NCI-H2081 treated with DMSO at 0.1 percent for 48 hours (cell line): ENCODE measurements around the gene ATF7IP2.

Experiments
- DNase-seq: peaks from one replicate; lab custom pipeline; 2025; lab: John Stamatoyannopoulos, UW

ATF7IP2 gene

DNA sequence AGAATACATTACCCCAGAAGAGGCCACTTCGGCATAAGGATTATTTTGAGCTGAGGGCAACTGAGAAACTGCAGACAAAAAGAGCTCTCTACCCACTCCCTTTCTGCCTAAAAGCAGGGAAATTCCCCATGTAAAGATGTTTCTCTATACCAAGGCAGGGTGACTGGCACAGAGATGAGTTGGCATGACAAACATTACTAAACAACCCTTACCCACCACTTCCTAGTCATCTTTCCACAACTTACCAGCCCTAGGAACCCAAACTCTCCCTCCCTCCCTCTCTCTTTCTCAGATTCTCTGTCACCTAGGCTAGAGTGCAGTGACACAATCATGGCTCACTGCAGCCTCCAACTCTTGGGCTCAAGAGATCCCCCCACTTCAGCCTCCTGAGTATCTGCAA, 126.0 kb downstream of the ATF7IP2 start:
- DNase-seq, result no peak

DNA sequence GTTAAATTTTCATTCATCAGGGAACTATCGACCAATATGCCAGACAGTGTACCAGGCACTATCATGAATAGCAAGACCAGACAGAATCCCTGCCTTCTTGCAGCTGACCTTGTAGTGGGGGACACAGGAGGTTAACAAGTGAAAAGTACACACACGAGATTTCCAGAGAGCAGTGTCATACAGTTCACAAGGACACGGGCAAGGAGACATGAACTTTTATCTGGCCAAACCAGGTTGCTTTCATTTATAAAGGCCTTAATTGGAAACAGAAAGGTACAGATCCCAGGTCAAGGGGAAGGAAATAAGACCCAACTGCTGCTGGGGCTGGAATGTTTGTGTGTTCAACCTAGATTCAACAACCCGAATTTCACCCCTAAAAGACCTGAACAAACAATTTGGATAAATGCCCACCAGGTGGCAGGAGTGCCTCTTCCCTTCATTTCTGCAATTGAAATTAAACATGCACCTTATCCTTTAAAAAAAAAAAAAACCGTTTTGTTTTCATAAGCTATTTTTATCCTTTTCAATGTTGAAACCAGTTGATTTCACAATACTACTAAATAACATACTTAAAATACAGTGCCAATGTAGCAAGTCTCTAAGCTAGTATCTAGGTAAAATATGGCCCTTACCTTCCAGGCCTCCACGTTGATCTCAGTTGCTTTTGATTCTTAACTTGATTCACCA, 128.7 kb downstream of the ATF7IP2 start:
- no peak for DNase-seq

- DNase-seq, result no peak
These were observed 132.0 kb downstream of the ATF7IP2 start for GRCh38 chr16:10517868-10518267.

- no peak for DNase-seq
These were observed 132.7 kb downstream of the ATF7IP2 start for GRCh38 chr16:10518479-10519041.

- no peak for DNase-seq
These were observed 133.4 kb downstream of the ATF7IP2 start for GRCh38 chr16:10519297-10519696.

- DNase-seq, result no peak
These were observed 134.3 kb downstream of the ATF7IP2 start for GRCh38 chr16:10519929-10520868.

- DNase-seq, result no peak
These were observed 135.2 kb downstream of the ATF7IP2 start for GRCh38 chr16:10520869-10521578.

DNA sequence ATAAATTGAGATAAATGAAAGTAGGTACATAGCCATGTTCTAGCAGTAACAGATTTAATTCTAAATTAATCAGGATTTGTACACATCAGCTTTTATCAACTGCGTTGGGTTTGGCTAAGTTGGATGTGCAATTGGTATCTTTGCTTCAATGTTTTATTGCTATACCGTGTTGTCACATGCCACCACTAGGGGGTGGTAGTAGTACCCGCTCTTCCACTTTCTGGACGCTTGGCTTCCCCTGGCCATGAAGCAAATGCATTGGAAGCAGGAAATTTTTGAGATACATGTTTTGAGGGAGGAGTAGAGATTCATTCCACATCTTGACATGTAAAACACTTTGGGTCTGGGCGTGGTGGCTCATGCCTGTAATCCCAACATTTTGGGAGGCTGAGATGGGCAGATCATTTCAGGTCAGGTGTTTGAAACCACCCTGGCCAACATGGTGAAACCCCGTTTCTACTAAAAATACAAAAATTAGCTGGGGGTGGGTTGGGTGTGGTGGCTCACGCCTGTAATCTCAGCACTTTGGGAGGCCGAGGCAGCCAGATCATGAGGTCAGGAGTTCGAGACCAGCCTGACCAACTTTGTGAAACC, 135.9 kb downstream of the ATF7IP2 start:
- DNase-seq, result no peak

DNA sequence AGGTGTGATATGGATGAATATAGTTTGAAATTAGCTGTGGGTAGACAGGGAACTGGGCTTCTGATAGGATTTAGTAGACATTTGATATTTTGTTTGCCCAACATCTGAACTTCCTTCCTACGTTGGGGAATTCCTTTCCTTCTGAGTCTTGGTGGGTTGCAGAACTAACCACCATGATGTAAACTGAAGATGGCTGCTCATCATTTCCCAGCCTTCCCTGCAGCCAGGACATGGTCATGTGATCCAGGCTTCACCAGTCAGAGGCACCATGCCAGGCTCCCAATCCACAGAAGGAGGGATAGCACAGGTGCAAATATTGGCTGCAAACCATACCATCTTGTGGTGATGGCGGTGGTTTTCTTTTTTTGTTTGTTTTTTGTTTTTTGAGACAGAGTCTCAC, 137.1 kb downstream of the ATF7IP2 start:
- no peak for DNase-seq

DNA sequence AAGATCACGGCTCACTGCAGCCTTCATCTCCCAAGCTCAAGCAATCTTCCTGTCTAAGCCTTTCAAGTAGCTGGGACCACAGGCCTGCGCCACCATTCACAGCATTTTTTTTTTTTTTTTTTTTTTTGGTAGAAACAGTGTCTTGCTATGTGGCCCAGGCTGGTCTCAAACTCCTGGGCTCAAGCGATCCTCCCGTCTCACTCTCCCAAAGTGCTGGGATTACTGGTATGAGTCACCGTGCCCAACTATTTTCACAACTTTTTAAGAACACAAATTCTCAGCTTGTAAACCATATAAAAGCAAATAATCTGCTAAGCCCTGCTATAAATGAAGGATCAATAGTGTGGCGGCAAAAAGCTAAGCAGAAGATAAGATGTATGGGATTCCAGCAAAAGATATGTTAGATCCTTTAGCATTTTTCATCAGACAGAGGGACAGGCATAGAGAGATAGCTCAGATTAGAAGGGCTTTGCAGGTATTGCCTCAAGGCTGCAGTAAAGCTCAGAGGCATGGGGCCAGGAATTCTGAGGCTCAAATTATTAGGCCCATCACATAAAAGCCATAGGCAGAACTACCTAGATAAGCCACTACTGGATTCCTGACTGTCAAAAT, 139.5 kb downstream of the ATF7IP2 start:
- DNase-seq, result no peak

- no peak for DNase-seq
These were observed 141.1 kb downstream of the ATF7IP2 start for GRCh38 chr16:10526962-10527361.

GRCh38 chr16:10528635-10529034, 142.8 kb downstream of the ATF7IP2 start:
- no peak for DNase-seq

DNA sequence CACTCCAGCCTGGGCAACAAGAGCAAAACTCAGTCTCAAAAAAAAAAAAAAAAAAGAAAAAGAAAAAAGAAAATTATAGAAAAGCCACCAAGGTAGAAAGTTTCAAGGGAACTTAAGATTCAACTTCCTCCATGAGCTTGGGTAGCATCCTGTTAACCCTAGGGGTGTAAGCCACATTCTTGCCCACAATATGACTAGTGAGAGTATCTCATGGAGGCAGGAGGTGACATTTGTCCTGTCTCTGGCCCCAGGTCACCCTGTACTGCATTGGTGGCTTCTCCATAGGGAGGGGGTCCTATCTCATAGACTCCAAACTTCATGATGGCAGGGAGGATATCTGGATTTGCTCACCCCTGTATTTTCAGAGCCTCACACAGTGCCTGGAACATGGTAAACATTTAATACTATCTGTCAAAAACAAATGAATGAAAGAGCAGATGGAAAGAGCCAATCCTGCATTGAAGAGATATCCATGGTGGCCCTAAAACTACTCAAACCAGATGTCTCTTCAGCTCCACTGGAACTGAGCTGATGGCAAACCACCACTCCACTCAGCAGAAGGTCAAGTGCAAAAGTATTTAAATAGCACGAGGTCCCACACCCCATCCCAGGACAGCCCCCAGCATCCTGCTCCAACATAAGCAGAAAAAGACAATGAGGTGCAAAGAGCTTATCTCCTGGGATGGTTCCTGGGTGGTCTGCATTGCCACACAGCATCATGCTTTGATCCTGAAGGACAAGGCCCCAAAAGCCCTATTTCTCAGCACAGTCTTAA, 144.2 kb downstream of the ATF7IP2 start:
- DNase-seq, result no peak

DNA sequence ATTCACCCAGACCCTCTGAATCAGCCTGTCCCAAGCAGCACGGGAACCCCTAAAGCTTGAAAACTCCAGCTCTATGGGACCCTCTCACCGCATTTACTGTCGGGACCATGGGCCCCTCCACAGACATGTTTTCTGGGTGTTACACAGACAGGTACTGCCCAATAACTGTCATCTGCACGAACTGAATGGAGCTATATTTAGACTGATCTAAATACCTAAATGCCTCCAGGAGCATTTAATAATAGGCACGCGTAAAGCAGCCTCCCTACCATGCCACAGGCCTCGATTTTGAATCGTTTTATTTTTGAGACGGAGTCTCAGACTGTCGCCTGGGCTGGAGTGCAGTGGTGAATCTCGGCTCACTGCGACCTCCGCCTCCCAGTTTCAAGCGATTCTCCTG, 144.8 kb downstream of the ATF7IP2 start:
- DNase-seq, result no peak

DNA sequence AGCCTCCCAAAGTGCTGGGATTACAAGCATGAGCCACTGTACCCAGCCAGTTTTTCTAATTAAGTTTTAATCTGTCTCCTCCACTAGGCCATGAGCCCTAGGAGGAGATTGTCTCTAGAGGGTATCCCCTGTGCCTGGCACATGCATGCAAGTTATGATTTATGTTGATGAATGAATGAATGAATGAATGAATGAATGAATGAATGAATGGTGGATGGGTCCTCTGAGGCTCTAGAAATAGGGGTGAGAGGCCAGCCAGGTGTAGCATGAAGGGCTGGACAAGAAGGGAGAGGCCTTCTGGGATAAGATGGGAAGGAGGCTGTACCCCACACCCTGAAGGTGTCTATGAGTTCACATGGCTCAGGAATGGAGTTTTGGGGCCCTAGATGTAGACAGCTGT, 145.7 kb downstream of the ATF7IP2 start:
- no peak for DNase-seq
